Lower leg skin (tissue), 3 donors: ENCODE data around the gene DNASE1L1.

Source experiments
- POLR2A ChIP-seq, 2 donors: fragments of 450-650 bp; IDR thresholded peaks; one replicate each; pipeline ENCODE4 v1.6.1; 2016 to 2017; ENCODE audit warnings: antibody characterized with exemption in 2 of 2, mild to moderate bottlenecking in 1 of 2, moderate library complexity in 1 of 2
- TF ChIP-seq, protein P1 (sequence below), 3 donors: fragments of 450-650 bp; IDR thresholded peaks; one replicate each; pipeline ENCODE4 v1.5.1; 2016; ENCODE audit warnings: antibody characterized with exemption in 3 of 3, mild to moderate bottlenecking in 3 of 3, moderate library complexity in 2 of 3

DNA sequence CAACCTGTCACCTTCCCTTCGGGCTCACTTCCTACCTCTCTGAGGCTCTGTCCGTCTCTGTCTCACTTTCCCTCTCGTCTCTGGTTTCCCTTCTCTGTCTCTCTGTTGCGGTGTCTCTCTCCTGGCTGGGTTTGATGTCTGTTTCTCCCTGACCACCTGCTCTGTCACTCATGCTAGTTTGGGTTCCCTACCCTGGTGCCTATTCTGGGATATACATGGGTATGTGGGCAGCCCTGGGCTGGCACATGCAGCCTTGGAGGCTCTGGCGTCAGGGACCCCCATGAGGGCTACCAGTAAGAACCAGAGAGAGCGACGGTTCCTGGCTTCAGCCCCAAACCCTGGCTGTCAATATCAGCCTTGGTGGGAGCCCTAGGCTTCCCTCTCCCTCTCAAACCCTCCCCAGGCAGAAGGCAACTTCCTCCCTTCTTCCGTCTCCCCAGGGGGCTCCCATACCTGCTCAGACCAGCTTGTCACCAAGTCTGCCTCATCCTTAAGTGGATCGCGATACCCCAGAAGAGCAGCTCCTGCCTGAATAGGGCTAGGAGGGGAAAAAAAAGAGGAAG is 314 bp downstream of the DNASE1L1 start:
- no peak for TF ChIP-seq POLR2A (IDR thresholded peaks at IDR 0.05)
- TF ChIP-seq, protein P1, sequence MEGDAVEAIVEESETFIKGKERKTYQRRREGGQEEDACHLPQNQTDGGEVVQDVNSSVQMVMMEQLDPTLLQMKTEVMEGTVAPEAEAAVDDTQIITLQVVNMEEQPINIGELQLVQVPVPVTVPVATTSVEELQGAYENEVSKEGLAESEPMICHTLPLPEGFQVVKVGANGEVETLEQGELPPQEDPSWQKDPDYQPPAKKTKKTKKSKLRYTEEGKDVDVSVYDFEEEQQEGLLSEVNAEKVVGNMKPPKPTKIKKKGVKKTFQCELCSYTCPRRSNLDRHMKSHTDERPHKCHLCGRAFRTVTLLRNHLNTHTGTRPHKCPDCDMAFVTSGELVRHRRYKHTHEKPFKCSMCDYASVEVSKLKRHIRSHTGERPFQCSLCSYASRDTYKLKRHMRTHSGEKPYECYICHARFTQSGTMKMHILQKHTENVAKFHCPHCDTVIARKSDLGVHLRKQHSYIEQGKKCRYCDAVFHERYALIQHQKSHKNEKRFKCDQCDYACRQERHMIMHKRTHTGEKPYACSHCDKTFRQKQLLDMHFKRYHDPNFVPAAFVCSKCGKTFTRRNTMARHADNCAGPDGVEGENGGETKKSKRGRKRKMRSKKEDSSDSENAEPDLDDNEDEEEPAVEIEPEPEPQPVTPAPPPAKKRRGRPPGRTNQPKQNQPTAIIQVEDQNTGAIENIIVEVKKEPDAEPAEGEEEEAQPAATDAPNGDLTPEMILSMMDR (IDR thresholded peaks at IDR 0.05) = no peak
